Measurements from ENCODE around the gene LDHAL6B. TPM values are rescaled to one million over a fixed set of nuclear protein-coding genes. Genes with fewer than 3 reads are reported as not detected.
A peak's percentile ranks its signal among the peaks of the same experiment; 100 is the strongest.
"Not testable (repeated sequence)": the region's sequence is repeated elsewhere in the genome, so short reads cannot be mapped to it uniquely, and the experiment has no call there.

LDHAL6B gene
- polyA plus RNA-seq, 1 of the 3 experiments (the other 2 are of a cell fraction) = not detected

DNA sequence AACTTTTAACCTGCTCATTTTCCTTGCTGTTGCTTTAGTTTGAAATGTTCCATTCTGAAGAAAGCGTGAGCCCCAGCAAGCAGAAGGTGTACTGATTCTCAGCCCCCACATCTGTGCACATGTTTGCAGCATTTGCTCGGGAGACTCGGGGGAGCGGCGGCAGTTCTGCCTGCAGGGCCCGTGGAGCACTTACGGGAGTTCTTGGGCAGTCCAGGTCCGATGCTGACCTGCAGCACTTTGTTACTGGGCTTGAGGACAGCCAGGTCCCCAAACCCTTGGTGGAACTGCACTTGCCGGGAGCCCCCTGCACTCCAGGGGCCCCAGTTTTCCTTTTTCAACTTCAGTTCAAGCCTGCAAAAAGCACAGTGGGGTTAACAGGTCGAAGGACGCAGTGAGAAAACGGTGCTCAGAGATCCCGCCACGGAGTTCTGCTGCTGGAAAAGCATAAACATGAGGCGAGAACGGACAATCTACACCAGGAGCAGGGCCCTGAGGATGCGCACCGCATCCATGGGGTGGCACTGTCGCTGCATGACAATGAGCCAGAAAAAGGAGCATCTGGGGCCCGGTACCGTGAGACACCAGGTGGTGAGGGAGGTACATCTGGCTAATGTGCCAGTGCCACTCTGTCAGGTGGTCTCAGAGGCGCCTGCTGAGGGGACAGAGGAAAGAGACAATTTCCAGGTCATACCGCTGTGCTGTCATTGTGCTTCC lies 45.6 kb upstream of the LDHAL6B start:
- H3K9ac ChIP-seq = no peak overlapping the region
- no peaks in the 10 kb centered on the region for H3K9me3 ChIP-seq
- TF ChIP-seq POLR2AphosphoS5 (IDR thresholded peaks at IDR 0.05; ENCODE audit: low read depth, low read length) (no peak), SMC3 (IDR thresholded peaks at IDR 0.05; ENCODE audit: low read depth, low read length) (peak; percentile 85), FOXM1 (IDR thresholded peaks at IDR 0.05; ENCODE audit: low read depth) (no peak), RAD21 (IDR thresholded peaks at IDR 0.05; ENCODE audit: low read length) (peak; percentile 82)
- TF ChIP-seq, protein P1, sequence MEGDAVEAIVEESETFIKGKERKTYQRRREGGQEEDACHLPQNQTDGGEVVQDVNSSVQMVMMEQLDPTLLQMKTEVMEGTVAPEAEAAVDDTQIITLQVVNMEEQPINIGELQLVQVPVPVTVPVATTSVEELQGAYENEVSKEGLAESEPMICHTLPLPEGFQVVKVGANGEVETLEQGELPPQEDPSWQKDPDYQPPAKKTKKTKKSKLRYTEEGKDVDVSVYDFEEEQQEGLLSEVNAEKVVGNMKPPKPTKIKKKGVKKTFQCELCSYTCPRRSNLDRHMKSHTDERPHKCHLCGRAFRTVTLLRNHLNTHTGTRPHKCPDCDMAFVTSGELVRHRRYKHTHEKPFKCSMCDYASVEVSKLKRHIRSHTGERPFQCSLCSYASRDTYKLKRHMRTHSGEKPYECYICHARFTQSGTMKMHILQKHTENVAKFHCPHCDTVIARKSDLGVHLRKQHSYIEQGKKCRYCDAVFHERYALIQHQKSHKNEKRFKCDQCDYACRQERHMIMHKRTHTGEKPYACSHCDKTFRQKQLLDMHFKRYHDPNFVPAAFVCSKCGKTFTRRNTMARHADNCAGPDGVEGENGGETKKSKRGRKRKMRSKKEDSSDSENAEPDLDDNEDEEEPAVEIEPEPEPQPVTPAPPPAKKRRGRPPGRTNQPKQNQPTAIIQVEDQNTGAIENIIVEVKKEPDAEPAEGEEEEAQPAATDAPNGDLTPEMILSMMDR (IDR thresholded peaks at IDR 0.05) = peak; percentile 65
- no peaks in the 10 kb centered on the region for H3F3A ChIP-seq (replicated peaks; ENCODE audit: insufficient read depth)
- no peak overlapping the region for H2AFZ ChIP-seq (ENCODE audit: low read depth)
- WGBS (ENCODE audit: low lambda C conversion rate) = 81% methylated on average over 22 of the region's 23 CpGs
- no peak overlapping the region for H3K4me3 ChIP-seq (ENCODE audit: low read depth in 2 of 2, low read length in 1 of 2)
- peak; percentile 72 for DNase-seq
- CTCF ChIA-PET = interaction anchor here (0.6 to 6.0 kb wide), 26 partner anchors 9 to 372 kb away, joined by 3 to 52 read pairs (median 4); no protein-coding TSS in a partner anchor
- no peak overlapping the region for H3K27ac ChIP-seq (ENCODE audit: low read depth in 2 of 2, low read length in 1 of 2)
- no peaks in the 10 kb centered on the region for H3K9me2 ChIP-seq
- H3K4me1 ChIP-seq (ENCODE audit: control insufficient read depth in 1 of 2, insufficient read depth in 2 of 2, low read depth in 1 of 2, low read length in 1 of 2) = no peaks in the 10 kb centered on the region; a peak in 1 of 4 replicates
- peaks cover 3 to 26% of the 10 kb centered on the region in 2 experiments for H3K36me3 ChIP-seq (replicated peaks in 1 of 2; ENCODE audit: control insufficient read depth in 1 of 2, insufficient read depth in 2 of 2, low read length in 1 of 2)
- no peak overlapping the region for H3K4me2 ChIP-seq
- H4K20me1 ChIP-seq (ENCODE audit: insufficient read depth) = no peaks in the 10 kb centered on the region
- H3K79me2 ChIP-seq (ENCODE audit: insufficient read depth) = no peaks in the 10 kb centered on the region
- POLR2A ChIA-PET = no interaction called here
- no peaks in the 10 kb centered on the region for H3K27me3 ChIP-seq (ENCODE audit: insufficient read depth)

- H3K9ac ChIP-seq; H3K4me3 ChIP-seq (ENCODE audit: low read depth in 2 of 2, low read length in 1 of 2); H3K9me2 ChIP-seq; H4K20me1 ChIP-seq (ENCODE audit: insufficient read depth); H3K27me3 ChIP-seq (ENCODE audit: insufficient read depth); H3K4me2 ChIP-seq; H3F3A ChIP-seq (replicated peaks; ENCODE audit: insufficient read depth); H2AFZ ChIP-seq (ENCODE audit: low read depth); H3K79me2 ChIP-seq (ENCODE audit: insufficient read depth); H3K4me1 ChIP-seq (ENCODE audit: control insufficient read depth in 1 of 2, insufficient read depth in 2 of 2, low read depth in 1 of 2, low read length in 1 of 2); POLR2A ChIA-PET; DNase-seq; H3K9me3 ChIP-seq; H3K27ac ChIP-seq (ENCODE audit: low read depth in 2 of 2, low read length in 1 of 2): not testable (repeated sequence)
- H3K36me3 ChIP-seq (replicated peaks in 1 of 2; ENCODE audit: control insufficient read depth in 1 of 2, insufficient read depth in 2 of 2, low read length in 1 of 2) = peaks cover 3 to 17% of the 10 kb centered on the region in 2 experiments
- CTCF ChIA-PET = interaction anchor here (0.6 to 6.0 kb wide), 26 partner anchors 8 to 371 kb away, joined by 3 to 52 read pairs (median 4); no protein-coding TSS in a partner anchor
- WGBS (ENCODE audit: low lambda C conversion rate) = 95% methylated on average over 8 of the region's 8 CpGs
These were observed 44.6 kb upstream of the LDHAL6B start for GRCh38 chr15:59162080-59162479.

DNA sequence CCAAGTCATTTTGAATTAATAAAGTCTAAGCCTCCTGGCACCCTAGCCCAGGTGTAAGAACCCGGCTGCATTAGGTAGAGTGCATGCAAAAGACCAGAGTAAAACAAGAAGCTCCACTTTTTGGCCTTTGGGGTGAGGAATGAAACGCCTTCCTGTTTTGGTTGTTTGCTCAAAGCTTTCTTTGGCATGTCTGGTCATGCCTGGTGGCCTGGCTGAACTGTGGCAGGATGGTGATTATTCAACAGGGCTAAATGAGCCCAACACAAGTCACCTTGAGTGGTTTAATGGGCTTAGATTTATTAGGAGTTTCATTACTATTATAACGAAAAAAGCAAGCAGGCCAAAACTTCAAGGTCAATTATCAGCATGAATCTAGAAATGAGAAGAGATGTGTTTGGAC lies 40.9 kb upstream of the LDHAL6B start:
- Histone ChIP-seq H3K9ac (no peak overlapping the region), H4K20me1 (ENCODE audit: insufficient read depth) (no peaks in the 10 kb centered on the region), H3K79me2 (ENCODE audit: insufficient read depth) (no peaks in the 10 kb centered on the region), H3K4me3 (ENCODE audit: low read depth in 2 of 2, low read length in 1 of 2) (no peak overlapping the region), H3K4me2 (no peak overlapping the region), H2AFZ (ENCODE audit: low read depth) (no peak overlapping the region), H3K9me3 (no peaks in the 10 kb centered on the region), H3K27me3 (ENCODE audit: insufficient read depth) (no peaks in the 10 kb centered on the region), H3F3A (replicated peaks; ENCODE audit: insufficient read depth) (peaks cover 21% of the 10 kb centered on the region), H3K36me3 (replicated peaks in 1 of 2; ENCODE audit: control insufficient read depth in 1 of 2, insufficient read depth in 2 of 2, low read length in 1 of 2) (peaks cover 0 to 3% of the 10 kb centered on the region in 2 experiments), H3K27ac (ENCODE audit: low read depth in 2 of 2, low read length in 1 of 2) (no peak overlapping the region), H3K9me2 (no peaks in the 10 kb centered on the region), H3K4me1 (ENCODE audit: control insufficient read depth in 1 of 2, insufficient read depth in 2 of 2, low read depth in 1 of 2, low read length in 1 of 2) (peaks cover 10 to 28% of the 10 kb centered on the region in 2 experiments; a peak in 3 of 4 replicates)
- ChIA-PET POLR2A (no interaction called here), CTCF (interaction anchor here (1.0 to 1.9 kb wide), 4 partner anchors 9 to 363 kb away, joined by 5 to 10 read pairs (median 8); no protein-coding TSS in a partner anchor)
- WGBS (ENCODE audit: low lambda C conversion rate) = 84% methylated on average over 3 of the region's 3 CpGs
- no peak for DNase-seq
- TF ChIP-seq CHD2 (IDR thresholded peaks at IDR 0.05; ENCODE audit: low read length, partially characterized antibody) = no peak
- TF ChIP-seq REST (IDR thresholded peaks at IDR 0.05; ENCODE audit: low read depth, low read length) = no peak
- TF ChIP-seq TCF12 (IDR thresholded peaks at IDR 0.05) = no peak
- TF ChIP-seq ELF1 (IDR thresholded peaks at IDR 0.05) = no peak
- no peak for TF ChIP-seq RXRA (IDR thresholded peaks at IDR 0.05; ENCODE audit: borderline replicate concordance, low read depth)
- no peak for TF ChIP-seq FOSL2 (IDR thresholded peaks at IDR 0.05; ENCODE audit: borderline replicate concordance, low read depth)
- no peak for TF ChIP-seq SIN3A (IDR thresholded peaks at IDR 0.05; ENCODE audit: borderline replicate concordance, low read depth, low read length)
- no peak for TF ChIP-seq RAD21 (IDR thresholded peaks at IDR 0.05; ENCODE audit: low read length)
- TF ChIP-seq MXI1 (IDR thresholded peaks at IDR 0.05; ENCODE audit: low read depth, low read length) = no peak
